Measurements from ENCODE around the gene EFHD1.

DNA sequence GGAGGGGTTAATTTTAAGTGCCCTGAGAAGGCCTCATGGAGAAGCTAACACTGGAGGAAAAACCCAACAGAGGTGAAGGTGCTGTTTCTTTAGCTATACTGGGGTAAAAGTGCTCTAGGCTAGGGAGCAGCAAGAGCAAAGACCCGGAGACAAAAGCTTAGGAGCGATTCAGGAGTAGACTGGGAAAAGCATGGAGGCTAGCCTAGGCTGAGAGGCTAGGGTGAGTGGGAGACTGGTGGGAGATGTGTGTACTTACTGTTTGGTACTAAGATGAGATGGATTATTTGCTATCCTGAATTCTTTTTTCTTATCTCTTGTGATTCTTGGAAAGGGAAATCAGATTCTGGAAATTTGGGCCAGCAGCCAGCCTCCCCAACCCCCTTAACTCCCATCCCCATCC lies 65.7 kb downstream of the EFHD1 start:
- TF ChIP-seq, protein P1, sequence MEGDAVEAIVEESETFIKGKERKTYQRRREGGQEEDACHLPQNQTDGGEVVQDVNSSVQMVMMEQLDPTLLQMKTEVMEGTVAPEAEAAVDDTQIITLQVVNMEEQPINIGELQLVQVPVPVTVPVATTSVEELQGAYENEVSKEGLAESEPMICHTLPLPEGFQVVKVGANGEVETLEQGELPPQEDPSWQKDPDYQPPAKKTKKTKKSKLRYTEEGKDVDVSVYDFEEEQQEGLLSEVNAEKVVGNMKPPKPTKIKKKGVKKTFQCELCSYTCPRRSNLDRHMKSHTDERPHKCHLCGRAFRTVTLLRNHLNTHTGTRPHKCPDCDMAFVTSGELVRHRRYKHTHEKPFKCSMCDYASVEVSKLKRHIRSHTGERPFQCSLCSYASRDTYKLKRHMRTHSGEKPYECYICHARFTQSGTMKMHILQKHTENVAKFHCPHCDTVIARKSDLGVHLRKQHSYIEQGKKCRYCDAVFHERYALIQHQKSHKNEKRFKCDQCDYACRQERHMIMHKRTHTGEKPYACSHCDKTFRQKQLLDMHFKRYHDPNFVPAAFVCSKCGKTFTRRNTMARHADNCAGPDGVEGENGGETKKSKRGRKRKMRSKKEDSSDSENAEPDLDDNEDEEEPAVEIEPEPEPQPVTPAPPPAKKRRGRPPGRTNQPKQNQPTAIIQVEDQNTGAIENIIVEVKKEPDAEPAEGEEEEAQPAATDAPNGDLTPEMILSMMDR (IDR thresholded peaks at IDR 0.05; ENCODE audit: low read depth, low read length): no peak
- TF ChIP-seq MYC (IDR thresholded peaks at IDR 0.05; ENCODE audit: low read depth, low read length) (no peak), POLR2A (IDR thresholded peaks at IDR 0.05; ENCODE audit: extremely low read depth, insufficient read length) (no peak), MAX (IDR thresholded peaks at IDR 0.05; ENCODE audit: low read depth, low read length) (no peak)
